B cell (primary cell): ENCODE measurements around the gene POU2F3. TPM values are rescaled to one million over a fixed set of nuclear protein-coding genes. Genes with fewer than 3 reads are reported as not detected.

Source experiments
- ATAC-seq: fragments of 200-7000 bp; cut with Tn5 transposase; one replicate; pipeline ENCODE4 v1.10.0; 2021; ENCODE audit warnings: low read depth, mild to moderate bottlenecking, moderate number of reproducible peaks, moderate library complexity
- CTCF ChIA-PET: fragments of 350-600 bp; sonication (Branson Sonifier 250); formaldehyde crosslinking; loops from one replicate; lab custom pipeline; 2021; ENCODE audit warnings: antibody characterized with exemption, inconsistent platforms; lab: Charles Lee
- POLR2A ChIA-PET: fragments of 350-600 bp; sonication (Branson Sonifier 250); formaldehyde crosslinking; loops from one replicate; lab custom pipeline; 2021; ENCODE audit warnings: antibody characterized with exemption; lab: Charles Lee
- DNase-seq: peaks from one replicate; pipeline ENCODE4 v3.0.0; 2013
- H2AFZ ChIP-seq: 2 replicates; pipeline ENCODE4 v1.6.1; 2012; ENCODE audit warnings: mild to moderate bottlenecking, low read depth, low read length; ENCODE audit not compliant: insufficient read depth, poor library complexity, severe bottlenecking
- H3K27ac ChIP-seq, 2 donors: 1 replicate in 1 of 2; 2 replicates in 1 of 2; pipeline ENCODE4 v1.5.1; 2012 to 2013; ENCODE audit warnings: low read length in 2 of 2, mild to moderate bottlenecking in 2 of 2, moderate library complexity in 1 of 2
- H3K27me3 ChIP-seq, 4 experiments: fragments of 200-600 bp in 1 of 4; sonication (generic) in 1 of 4; replicated peaks in 1 of 4; 1 replicate in 2 of 4; 2 replicates in 2 of 4; pipeline versions ENCODE4 v1.6.1 to v1.7.0; 2013 to 2016; ENCODE audit warnings: low read length in 3 of 4, mild to moderate bottlenecking in 2 of 4, mixed read lengths in 1 of 4, moderate library complexity in 1 of 4; ENCODE audit not compliant: insufficient read depth in 4 of 4, control insufficient read depth in 3 of 4; ENCODE audit errors: control extremely low read depth in 1 of 4
- H3K36me3 ChIP-seq, 2 experiments: replicated peaks in 1 of 2; 1 replicate in 1 of 2; 2 replicates in 1 of 2; pipeline versions ENCODE4 v1.6.1 to v1.7.1; 2013; ENCODE audit warnings: low read length in 1 of 2; ENCODE audit not compliant: insufficient read depth in 2 of 2, control insufficient read depth in 1 of 2; ENCODE audit errors: control extremely low read depth in 1 of 2, extremely low read depth in 1 of 2
- H3K4me1 ChIP-seq, 2 donors: fragments of 200-600 bp in 1 of 2; sonication (generic) in 1 of 2; 1 replicate in 1 of 2; 2 replicates in 1 of 2; pipeline versions ENCODE4 v1.5.1 to v1.6.1; 2013 to 2017; ENCODE audit warnings: low read length in 2 of 2; ENCODE audit not compliant: control insufficient read depth in 2 of 2, insufficient read depth in 2 of 2
- H3K4me2 ChIP-seq: replicated peaks from 2 replicates; pipeline ENCODE3; 2012; ENCODE audit warnings: mild to moderate bottlenecking, low read depth, low read length; ENCODE audit not compliant: poor library complexity, severe bottlenecking
- H3K4me3 ChIP-seq, 5 experiments: fragments of 200-600 bp in 1 of 5; sonication (generic) in 1 of 5; 1 replicate in 3 of 5; 2 replicates in 2 of 5; pipeline versions ENCODE4 v1.5.1 to v1.7.0; 2011 to 2016; ENCODE audit warnings: low read length in 4 of 5, mild to moderate bottlenecking in 4 of 5, low read depth in 2 of 5, control low read depth in 1 of 5, moderate library complexity in 1 of 5; ENCODE audit not compliant: insufficient read depth in 1 of 5; ENCODE audit errors: control extremely low read depth in 1 of 5, extremely low read depth in 1 of 5
- H3K79me2 ChIP-seq: fragments of 200-600 bp; sonication (generic); one replicate; pipeline ENCODE4 v1.6.0; 2016; ENCODE audit warnings: low read length; ENCODE audit not compliant: control insufficient read depth, insufficient read depth
- H3K9ac ChIP-seq: fragments of 200-600 bp; sonication (generic); 2 replicates; pipeline ENCODE4 v1.6.1; 2017; ENCODE audit warnings: mild to moderate bottlenecking, low read length, moderate library complexity
- H3K9me3 ChIP-seq, 3 donors: one replicate each; pipeline versions ENCODE4 v1.6.1 to v1.7.1; 2013; ENCODE audit warnings: low read length in 2 of 3; ENCODE audit not compliant: control insufficient read depth in 2 of 3, insufficient read depth in 1 of 3; ENCODE audit errors: control extremely low read depth in 1 of 3
- H4K20me1 ChIP-seq: 2 replicates; pipeline ENCODE4 v1.6.0; 2012; ENCODE audit warnings: mild to moderate bottlenecking, low read length; ENCODE audit not compliant: insufficient read depth, control insufficient read depth, poor library complexity, severe bottlenecking
- H3K27ac Mint-ChIP-seq: one replicate; pipeline ENCODE4 v1.8.0; 2021; ENCODE audit warnings: mixed read lengths
- H3K27me3 Mint-ChIP-seq: one replicate; pipeline ENCODE4 v1.8.0; 2021; ENCODE audit warnings: mixed read lengths
- H3K4me1 Mint-ChIP-seq: one replicate; pipeline ENCODE4 v1.8.0; 2021; ENCODE audit warnings: mixed read lengths
- H3K4me3 Mint-ChIP-seq: one replicate; pipeline ENCODE4 v1.8.0; 2021; ENCODE audit warnings: mixed read lengths
- H3K9me3 Mint-ChIP-seq: one replicate; pipeline ENCODE4 v1.8.0; 2022; ENCODE audit warnings: mixed read lengths; ENCODE audit not compliant: insufficient read depth
- EZH2 ChIP-seq: IDR thresholded peaks from 2 replicates; pipeline ENCODE4 v1.6.1; 2012; ENCODE audit warnings: borderline replicate concordance, low read depth, mild to moderate bottlenecking, moderate library complexity, low read length; ENCODE audit not compliant: insufficient read depth, poor library complexity, severe bottlenecking
- WGBS: methylation state at CpG from one replicate; pipeline ENCODE4 v1.1.5; 2013; ENCODE audit warnings: missing lambda C conversion rate; ENCODE audit not compliant: insufficient coverage; 5-methylcytosine and 5-hydroxymethylcytosine counted together
- intact Hi-C: fragments of 100-400 bp; cut with micrococcal nuclease; formaldehyde crosslinking; loops from one replicate; pipeline ENCODE4 v1.10.0; 2022
- polyA plus RNA-seq: library from polyadenylated mRNA; depleted of rRNA; stranded (reverse); fragments of >200 nt; gene quantifications from 2 replicates; pipeline ENCODE4 v1.2.3, GENCODE V29; 2012
- total RNA-seq, 2 donors: library from RNA; stranded (reverse); fragments of 120-200 nt in 1 of 2; gene quantifications; 1 replicate in 1 of 2; 2 replicates in 1 of 2; pipeline versions ENCODE4 v1.2.3 to v1.2.4, GENCODE V29; 2013 to 2022
- TF ChIP-seq, protein P1 (sequence below): fragments of 200-600 bp; IDR thresholded peaks from one replicate; pipeline ENCODE4 v1.8.0; 2022; ENCODE audit warnings: antibody characterized with exemption, mild to moderate bottlenecking

The POU2F3 gene
- total and polyA plus RNA-seq, 2 donors (not counting 1 experiment from before 2014, with no cell fraction given), result not detected

DNA sequence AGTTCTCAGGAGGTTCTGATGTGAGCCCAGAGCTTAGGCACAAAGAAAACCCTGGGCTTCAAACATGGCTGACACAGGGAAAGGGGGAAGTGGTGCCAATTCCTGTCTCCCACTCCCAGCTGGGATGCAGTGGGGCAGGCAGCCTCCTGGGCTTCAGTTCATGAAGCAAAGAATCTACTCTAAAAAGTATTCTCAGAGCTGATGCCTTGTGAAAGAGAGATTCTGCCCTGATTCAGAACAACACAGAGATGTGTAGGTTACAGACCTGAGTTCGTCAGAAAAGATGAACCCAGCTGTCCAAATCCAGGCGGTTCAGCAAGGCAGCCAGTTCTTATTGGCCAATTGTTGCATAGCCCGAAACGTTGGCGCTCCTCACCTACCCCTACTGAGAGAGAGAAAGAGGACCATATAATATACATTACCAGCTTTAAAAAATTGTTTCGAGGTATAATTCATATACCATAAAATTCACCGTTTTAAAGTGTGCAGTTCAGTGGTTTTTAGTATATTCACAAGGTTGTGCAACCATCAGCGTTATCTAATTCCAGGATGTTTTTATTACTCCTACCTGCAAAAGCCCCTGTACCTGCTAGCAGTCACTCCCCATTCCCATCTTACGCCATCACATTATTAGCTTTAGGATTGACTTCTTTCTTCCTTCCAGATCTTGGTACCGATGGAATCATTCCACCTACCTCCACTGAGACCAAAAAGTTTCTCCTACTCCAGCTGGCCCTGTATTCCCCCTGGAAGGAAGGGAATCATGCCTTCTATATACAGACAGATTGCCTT is 77.9 kb downstream of the POU2F3 start:
- CTCF ChIA-PET, result interaction anchor here (1.0 to 1.5 kb wide), 3 partner anchors 14 to 18 kb away, joined by 3 read pairs; no protein-coding TSS in a partner anchor
- Histone ChIP-seq H3K4me3 (no peak overlapping the region), H4K20me1 (no peaks in the 10 kb centered on the region), H3K4me1 (no peaks in the 10 kb centered on the region), H3K9ac (no peak overlapping the region), H3K27me3 (peaks cover 0 to 20% (median 11%) of the 10 kb centered on the region in 4 experiments), H3K36me3 (no peaks in the 10 kb centered on the region), H3K27ac (no peak overlapping the region), H2AFZ (no peak overlapping the region), H3K4me2 (no peak overlapping the region), H3K79me2 (no peaks in the 10 kb centered on the region), H3K9me3 (no peaks in the 10 kb centered on the region)
- Mint-ChIP-seq H3K4me1 (no peaks in the 10 kb centered on the region), H3K4me3 (no peak overlapping the region), H3K27ac (no peak overlapping the region), H3K27me3 (peaks cover 49% of the 10 kb centered on the region), H3K9me3 (no peaks in the 10 kb centered on the region)
- DNase-seq, result no peak
- intact Hi-C loops, result no loop called here
- no peak for TF ChIP-seq EZH2
- TF ChIP-seq, protein P1, sequence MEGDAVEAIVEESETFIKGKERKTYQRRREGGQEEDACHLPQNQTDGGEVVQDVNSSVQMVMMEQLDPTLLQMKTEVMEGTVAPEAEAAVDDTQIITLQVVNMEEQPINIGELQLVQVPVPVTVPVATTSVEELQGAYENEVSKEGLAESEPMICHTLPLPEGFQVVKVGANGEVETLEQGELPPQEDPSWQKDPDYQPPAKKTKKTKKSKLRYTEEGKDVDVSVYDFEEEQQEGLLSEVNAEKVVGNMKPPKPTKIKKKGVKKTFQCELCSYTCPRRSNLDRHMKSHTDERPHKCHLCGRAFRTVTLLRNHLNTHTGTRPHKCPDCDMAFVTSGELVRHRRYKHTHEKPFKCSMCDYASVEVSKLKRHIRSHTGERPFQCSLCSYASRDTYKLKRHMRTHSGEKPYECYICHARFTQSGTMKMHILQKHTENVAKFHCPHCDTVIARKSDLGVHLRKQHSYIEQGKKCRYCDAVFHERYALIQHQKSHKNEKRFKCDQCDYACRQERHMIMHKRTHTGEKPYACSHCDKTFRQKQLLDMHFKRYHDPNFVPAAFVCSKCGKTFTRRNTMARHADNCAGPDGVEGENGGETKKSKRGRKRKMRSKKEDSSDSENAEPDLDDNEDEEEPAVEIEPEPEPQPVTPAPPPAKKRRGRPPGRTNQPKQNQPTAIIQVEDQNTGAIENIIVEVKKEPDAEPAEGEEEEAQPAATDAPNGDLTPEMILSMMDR, result no peak
- POLR2A ChIA-PET, result no interaction called here
- ATAC-seq, result no peak
- WGBS, result 97% methylated on average over 4 of the region's 10 CpGs

DNA sequence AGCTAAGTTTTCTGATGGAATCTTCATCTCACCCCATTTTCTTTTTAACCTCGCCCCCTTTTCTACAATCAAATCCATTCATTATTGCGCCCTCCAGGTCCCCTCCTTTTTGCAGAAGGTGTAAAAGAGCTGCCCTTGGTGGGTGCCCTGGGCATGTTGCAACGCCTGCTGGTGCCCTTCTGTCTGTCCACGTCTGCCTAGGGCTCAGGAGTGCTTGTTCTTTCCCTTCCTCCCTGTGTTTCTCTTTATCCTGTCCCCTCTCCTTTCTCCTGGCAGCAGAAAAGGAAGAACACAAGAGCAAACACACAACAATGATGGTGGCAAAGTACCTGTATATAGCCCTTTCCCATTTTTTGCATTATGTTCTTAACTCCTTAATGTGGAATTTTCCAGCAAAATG is 79.0 kb downstream of the POU2F3 start:
- Mint-ChIP-seq H3K4me3 (no peak overlapping the region), H3K27me3 (peaks cover 54% of the 10 kb centered on the region), H3K4me1 (no peaks in the 10 kb centered on the region), H3K27ac (no peak overlapping the region), H3K9me3 (no peaks in the 10 kb centered on the region)
- intact Hi-C loops, result no loop called here
- H3K79me2 ChIP-seq, result no peaks in the 10 kb centered on the region
- ChIA-PET POLR2A (no interaction called here), CTCF (no interaction called here)
- no peak overlapping the region for H2AFZ ChIP-seq
- no peaks in the 10 kb centered on the region for H3K36me3 ChIP-seq
- DNase-seq (no peak), ATAC-seq (no peak)
- no peak for TF ChIP-seq EZH2
- TF ChIP-seq, protein P1, result no peak
- H4K20me1 ChIP-seq, result no peaks in the 10 kb centered on the region
- H3K4me1 ChIP-seq, result no peaks in the 10 kb centered on the region
- WGBS, result 67% methylated on average over 3 of the region's 4 CpGs
- no peak overlapping the region for H3K9ac ChIP-seq
- no peaks in the 10 kb centered on the region for H3K9me3 ChIP-seq
- peaks cover 0 to 30% (median 18%) of the 10 kb centered on the region in 4 experiments for H3K27me3 ChIP-seq
- H3K27ac ChIP-seq, result no peak overlapping the region
- H3K4me2 ChIP-seq, result no peak overlapping the region
- H3K4me3 ChIP-seq, result no peak overlapping the region
